ENCODE measurements around the gene RAD54L.
"Not testable (repeated sequence)": the region's sequence is repeated elsewhere in the genome, so short reads cannot be mapped to it uniquely, and the experiment has no call there.

The RAD54L gene

DNA sequence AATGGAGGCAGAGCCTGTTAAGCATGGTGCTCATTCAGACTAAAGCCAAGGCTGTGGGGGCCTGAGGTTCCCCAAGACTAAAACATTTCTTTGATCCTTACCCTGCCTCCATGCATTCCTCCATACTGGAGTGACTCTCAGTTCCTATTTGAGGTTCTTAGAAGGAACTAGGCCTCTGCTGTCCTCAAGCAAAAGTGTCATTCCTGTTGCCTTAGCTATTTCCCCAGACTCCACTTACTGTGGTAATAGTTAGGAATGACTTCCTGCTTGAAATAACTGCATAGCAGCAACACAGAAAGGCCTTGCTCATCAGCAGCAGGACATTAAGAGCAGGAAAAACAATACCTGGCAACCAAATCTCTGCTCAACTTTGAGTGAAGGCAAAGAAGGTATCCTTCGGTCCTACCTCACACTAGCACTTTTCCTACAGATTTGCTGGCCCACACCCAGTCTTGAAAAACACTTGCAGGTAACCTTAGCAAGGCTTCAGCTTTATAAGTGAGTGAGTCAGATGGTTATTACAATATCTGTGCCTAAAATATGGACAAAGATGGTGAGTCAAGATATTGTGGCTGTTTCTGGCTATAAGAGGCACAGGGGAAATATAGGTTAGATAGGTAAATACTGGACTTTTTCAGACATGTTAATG lies 41.0 kb downstream of the RAD54L start:
- no peak for DNase-seq

DNA sequence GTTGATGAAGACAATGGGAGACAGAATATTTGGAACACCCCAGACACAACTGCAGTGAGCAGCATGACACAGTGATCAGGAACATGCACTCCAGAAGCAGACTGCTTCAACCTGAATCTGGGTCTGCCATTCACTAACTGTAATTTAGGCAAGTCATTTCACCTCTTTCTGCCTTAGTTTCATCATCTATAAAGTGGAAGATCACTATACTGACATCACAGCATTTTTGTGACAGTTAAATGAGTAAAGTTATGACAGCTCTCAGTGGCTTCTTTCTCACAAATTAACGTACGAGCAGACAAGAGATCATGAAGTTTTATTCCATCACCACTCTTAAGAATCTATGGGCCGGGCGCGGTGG lies 41.6 kb downstream of the RAD54L start:
- DNase-seq = no peak

DNA sequence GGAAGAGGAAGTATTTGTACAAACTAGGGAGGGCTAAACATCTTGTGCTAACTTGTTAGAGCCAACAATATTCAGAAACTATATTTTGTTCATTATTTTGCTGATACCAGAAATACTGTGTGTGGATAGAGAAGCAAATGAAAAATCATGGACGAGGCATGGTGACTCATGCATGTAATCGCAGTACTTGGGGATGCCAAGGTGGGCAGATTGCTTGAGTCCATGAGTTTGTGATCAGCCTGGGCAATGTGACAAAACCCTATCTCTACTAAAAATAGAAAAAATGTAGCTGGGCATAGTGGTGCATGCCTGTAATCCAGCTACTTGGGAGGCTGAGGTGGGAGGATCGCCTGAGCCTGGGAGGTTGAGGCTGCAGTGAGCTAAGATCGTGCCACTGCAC lies 42.4 kb downstream of the RAD54L start:
- DNase-seq = no peak

DNA sequence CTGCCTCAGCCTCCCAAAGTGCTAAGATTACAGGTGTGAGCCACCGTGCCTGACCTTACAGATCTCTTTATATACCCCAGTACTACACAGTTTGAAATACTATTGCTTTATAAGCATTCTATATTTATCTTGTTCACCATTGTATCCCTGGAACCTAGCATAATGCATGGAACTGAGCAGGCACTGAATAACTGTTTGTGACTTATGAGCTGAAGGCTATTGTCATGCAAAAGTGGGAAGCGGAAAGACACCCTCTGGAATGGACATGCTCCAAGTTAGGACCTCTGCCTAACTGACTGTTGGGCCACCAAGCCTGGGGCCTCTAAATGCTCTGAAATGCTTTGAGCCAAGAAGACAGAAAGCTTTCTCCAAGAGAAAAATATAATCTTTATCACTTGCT lies 47.7 kb downstream of the RAD54L start:
- DNase-seq = no peak

DNA sequence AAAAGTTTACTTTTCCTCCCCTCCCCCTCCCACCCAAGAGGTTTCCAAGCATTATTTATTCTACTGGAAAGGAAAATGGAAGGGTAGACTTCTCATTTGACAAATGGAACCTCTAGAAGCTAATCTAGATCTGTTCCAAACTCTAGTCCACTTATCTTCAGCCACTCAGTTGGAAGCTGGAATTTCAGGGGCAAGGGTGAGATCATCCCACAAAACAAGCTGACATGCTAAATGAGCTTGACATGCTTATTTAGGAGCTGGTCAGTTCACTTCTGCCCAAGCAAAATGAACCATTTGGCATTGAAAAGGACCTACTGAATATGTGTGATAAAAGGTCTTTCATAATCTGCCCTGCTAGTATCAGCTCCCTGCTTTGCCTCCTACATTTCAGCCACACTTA lies 50.8 kb downstream of the RAD54L start:
- no peak for DNase-seq

DNA sequence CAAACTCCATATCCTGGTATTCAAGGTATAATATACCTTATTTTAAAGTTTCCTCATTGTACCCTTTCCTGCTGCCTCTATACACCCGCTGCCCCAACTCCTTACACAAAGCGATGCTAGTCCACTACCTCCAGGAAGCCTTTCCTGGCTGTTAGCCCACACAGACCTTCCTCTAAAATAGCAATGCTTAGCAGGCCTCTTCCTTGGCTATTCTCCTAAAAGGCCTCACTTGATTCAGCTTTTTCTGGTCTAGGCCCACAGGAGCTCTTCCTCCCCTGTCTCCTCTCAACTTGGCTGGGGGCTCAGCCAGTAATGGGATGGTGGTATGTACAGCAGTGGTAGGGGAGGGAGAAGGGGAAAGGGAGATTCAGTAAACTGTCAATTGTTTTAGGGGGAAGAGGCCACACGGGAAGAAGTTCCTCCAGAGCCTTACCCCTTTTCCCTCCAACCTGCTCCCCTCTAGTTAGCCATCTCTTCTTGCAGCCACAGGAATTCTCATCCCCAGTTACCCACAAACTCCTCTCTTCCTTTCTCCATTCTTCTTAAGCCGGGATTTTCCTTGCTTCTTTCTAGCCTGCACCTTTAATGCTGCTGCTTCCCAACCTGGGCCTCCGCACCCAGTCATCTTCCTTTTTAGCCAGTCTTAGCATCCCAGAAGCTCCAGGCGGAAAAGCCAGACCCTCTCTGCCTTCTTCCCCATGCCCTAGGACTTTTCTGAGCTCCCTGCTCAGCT lies 53.3 kb downstream of the RAD54L start:
- DNase-seq = peak; percentile 44

DNA sequence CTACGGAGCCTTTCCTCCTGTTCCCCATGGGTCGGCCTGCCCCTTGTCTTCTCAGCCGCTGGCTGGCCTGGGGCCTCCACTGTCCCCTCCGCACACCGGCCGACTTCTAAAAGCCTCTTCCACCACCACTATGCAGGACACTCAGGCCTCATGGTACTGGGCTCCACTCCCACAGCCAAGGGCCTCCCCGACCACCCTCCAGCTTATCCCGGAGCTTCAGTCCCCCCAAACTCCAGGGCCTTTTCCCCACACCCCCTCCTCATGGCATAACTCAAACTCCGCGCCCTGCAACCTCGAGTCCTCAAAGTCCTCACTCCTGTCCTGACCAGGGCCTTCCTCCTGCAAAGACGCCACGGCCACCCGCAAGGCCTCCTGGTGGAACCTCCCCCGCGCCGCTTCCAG lies 53.8 kb downstream of the RAD54L start:
- no peak for DNase-seq

DNA sequence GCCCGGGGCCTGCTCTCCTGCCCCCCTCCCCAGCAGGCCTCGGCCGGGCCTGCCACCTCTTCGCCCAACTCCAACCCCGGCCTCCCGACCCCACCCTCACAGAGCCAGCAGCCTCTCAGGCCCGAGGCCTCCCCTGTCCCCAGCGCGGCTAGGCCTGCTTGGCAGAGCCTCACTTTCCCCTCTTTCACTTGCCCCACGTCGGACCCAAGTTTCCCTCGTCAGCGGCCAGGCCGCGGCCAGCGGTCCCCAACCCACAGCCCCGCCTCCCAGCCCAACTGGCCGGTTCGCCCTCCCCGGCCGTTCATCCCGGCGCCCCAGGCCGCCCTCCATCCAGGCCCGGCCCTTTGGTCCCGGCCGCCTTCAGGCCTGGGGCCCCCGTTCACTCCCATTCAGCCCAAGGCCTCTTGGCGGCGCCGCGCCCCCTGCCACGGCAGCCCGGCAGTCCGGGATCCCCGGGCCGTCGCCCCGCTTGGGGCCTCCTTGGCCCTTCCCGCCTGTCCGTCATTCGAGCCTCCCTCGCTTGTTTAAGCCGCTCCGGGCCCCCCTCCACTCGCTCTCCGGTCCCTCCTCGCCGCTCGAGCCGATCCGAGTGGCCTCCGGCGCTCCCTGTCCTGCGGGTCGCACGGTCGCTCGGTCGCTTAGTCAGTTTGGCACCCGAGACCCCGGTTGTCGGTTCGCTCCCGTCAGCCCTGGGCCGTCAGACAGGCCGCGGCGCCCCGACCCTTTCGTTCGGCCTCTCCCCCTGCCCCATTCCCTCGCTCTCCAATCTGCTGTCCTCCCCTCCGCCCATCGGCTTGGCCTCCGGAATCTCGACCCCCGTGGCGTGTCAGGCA lies 54.5 kb downstream of the RAD54L start:
- DNase-seq = peak; percentile 72

DNA sequence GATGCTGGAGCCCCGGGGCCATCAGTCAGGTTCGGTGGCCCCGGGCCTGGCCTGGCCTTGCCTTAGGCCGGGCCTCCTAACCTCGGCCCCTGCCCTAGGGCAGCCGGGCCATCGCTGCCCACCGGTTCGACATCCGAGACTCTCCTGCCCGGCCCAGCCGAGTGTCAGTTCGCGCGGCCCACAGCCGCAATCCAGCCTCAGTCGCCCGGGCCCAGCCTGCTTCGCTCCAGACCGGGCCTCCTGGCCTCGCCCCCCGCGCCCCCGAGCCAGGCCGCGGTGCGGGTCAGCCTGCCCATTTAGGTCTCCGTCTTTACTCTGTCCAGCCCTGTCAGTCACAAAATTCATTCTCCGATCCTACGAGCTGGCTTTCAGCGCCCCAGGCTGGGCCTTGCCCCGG lies 55.1 kb downstream of the RAD54L start:
- DNase-seq = no peak

DNA sequence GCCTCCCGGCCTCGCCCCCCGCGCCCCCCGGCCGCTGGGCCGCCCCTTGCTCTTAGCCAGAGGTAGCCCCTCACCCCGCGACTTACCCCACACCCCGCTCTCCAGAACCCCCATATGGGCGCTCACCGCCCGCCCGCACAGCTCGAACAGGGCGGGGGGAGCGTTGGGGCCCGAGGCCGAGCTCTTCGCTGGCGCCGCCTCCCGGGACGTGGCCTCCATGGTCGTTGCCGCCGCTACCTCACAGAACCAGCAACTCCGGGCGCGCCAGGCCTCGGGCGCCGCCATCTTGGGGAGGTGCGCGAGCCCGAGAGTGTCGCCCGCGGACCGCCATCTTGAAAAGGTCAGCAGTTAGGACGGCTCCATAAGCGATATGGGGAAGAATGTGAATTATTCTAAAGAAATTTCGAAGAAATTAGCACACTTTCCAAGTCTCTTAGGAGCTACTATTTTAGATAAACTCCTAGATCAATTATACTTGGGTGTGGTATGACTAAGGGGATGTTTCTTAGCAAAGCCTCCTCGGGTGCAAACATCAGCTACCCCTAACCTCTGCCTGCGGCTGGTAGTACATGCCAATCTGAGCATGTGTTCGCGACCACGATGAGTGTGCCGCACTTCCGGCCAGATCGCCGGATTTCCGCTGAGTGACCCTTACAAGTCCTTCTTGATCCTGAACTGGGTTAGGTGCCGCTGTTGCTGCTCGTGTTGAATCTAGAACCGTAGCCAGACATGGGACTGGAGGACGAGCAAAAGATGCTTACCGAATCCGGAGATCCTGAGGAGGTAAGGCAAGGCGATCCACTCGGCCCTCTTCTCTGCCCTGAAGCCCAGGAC lies 55.7 kb downstream of the RAD54L start, which contains the start of the genes LRRC41 and UQCRH:
TSS of gene LRRC41 (minus strand) at position 579 of the 834 bp plus-strand sequence. CDS start at position 285, 294 bp downstream.
TSS of gene UQCRH (plus strand) at position 661 of the 834 bp plus-strand sequence. CDS start at position 730, 69 bp downstream.
- peak; percentile 97 for DNase-seq

DNA sequence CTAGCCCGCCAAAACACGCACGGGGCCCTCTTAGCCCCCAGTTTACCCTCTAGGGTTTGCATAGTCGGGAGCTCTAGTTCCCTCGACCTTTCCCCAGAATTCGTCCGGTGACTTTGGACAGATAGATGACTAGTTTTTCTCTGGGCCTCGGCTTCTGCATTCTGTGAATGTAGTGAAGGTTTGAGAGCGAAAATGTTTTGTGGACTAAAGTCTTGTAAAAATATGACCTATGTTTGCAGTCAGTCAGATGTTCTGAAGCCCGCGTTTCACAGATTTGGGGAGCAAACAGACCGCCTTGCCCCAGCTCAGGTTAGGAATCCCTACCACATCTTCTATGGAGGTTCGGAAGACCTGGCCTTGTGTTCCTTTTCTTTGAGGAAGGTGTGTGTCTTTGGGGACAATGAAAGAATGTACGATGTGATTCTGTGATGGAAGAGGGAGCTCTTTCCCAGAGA lies 56.3 kb downstream of the RAD54L start:
- DNase-seq = no peak

DNA sequence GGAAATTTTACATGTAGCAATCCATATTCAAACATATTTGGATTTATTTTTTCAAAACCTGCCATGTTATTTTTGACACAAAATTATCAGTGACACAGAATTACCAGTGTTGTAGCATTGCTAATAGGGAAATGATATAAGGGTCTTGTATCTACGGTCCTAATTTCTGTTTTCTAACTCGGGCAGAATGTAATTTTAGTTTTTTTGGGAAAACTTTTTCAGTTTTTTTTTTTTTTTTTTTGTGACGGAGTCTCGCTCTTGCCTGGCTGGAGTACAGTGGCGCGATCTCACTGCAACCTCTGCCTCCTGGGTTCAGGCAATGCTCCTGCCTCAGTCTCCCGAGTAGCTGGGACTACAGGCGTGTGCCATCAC lies 58.6 kb downstream of the RAD54L start:
- DNase-seq = no peak

DNA sequence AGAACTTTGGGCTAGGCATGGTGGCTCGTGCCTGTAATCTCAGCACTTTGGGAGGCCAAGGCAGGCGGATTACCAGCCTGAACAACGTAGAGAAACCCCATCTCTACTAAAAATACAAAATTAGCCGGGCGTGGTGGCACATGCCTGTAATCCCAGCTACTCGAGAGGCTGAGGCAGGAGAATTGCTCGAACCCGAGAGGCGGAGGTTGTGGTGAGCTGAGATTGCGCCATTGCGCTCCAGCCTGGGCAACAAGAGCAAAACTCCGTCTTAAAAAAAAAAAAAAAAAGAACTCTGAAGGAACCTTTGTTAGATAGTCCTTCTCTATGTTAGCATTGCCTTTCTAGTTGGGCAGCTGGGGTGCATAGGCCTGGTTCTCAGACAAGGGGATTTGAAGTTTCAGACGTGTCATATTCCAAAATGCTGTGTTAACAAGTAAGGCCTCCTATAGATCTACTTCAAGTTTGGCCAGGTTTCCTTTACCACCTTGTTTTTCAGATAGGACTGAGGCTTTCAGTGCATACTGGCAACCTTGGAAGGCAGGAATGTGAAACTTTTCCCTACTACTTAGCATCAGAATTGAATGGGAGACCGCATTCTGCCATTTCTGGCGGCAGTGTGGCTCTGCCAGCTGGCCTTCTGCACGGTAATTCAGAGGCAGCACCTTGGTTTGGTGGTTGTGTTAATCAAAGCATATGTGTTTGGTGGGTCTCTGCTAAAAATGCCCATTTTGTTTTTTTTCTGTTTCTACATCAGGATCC lies 62.0 kb downstream of the RAD54L start:
- no peak for DNase-seq

DNA sequence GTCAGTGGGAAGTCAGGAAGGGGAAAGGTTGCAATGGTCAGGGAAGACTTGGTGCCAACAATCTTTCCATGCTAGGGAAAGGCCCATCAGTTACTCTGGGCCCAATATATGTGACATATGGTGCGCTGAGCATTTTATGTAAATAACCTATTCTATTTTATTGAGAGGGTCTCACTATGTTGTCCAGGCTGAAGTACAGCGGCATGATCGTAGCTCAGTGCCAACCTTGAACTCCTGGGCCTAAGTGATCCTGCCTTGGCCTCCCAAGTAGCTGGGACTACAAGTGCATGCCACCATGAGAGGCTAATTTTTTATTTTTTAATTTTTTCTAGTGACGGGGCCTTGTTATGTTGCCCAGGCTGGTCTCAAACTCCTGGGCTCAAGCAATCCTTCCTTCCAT lies 62.8 kb downstream of the RAD54L start:
- no peak for DNase-seq

DNA sequence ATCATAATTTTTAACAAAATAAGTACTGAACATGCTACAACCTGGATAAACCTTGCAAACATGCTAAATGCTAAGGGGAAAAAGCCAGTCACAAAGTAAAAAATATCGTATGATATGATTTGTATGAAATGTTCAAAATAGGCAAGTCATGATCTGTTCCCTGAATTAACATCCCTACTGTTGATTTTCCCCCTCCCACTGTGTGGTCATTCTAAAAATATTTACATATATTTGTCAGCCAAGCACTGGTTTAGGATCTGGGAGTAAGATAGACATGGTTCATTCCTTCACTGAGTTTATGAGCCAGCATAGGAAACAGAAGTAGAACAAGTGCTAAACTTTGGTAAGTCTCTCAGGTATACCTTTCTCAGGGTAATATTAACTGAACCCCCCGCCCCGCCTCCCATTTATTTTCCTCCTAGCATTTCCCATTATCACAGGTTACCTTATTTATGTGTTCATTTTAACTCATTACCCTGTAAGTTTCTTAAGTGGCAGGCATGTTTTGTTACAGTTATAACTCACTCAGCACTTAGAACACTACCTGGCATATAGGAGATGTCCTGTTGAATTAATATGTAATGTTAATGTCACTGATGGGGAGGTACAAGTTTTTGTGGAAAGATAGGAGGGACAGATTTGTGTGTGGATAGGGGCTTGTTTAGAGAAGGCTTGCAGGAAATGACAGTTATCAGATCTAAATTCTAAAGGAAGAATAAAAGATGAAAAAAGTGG lies 68.3 kb downstream of the RAD54L start:
- DNase-seq = no peak

DNA sequence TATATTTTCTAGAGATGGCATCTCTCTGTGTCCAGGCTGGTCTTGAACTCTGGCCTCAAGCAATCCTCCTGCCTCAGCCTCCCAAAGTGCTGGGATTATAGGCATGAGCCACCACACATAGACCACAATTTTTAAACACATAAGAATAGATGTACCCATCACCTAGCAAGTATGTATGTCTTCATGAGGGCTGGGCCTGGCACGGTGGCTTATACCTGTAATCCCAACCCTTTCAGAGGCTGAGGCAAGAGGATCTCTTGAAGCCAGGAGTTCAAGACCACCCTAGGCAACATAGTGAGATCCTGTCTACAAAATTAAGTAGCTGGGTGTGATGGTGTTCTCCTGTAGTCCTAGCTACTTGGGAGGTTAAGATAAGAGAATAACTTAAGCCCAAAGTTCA lies 69.8 kb downstream of the RAD54L start:
- no peak for DNase-seq

DNA sequence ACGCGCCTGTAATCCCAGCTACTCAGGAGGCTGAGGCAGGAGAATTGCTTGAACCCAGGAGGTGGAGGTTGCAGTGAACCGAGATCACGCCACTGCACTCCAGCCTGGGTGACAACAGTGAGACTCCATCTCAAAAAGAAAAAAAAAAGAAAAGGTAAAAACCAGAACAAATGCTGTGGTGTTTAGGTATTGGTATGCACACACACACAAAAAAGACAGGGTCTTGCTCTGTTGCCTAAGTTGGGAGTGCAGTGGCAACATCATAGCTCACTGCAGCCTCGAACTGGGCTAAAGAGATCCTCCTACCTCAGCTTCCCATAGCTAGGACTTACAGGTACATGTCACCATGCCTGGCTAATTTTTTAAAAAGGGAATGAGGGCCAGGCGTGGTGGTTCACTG lies 71.7 kb downstream of the RAD54L start:
- DNase-seq = not testable (repeated sequence)

DNA sequence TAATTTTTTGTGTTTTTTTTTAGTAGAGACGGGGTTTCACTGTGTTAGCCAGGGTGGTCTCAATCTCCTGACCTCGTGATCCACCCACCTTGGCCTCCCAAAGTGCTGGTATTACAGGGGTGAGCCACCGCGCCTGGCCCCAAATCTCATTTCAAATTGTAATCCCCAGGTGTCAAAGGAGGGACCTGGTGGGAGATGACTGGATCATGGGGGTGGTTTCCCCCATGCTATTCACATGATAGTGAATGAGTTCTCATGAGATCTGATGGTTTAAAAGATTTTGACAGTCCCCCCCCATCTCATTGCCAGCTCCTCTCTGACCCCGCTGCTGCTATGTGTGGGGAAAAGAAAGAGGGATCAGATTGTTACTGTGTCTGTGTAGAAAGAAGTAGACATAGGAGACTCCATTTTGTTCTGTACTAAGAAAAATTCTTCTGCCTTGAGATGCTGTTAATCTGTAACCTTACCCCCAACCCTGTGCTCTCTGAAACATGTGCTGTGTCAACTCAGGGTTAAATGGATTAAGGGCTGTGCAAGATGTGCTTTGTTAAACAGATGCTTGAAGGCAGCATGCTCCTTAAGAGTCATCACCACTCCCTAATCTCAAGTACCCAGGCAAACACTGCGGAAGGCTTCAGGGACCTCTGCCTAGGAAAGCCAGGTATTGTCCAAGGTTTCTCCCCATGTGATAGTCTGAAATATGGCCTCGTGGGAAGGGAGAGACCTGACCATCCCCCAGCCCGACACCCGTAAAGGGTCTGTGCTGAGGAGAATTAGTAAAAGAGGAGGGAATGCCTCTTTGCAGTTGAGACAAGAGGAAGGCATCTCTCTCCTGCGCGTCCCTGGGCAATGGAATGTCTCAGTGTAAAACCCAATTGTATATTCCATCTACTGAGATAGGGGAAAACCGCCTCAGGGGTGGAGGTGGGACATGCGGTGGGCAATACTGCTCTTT lies 72.7 kb downstream of the RAD54L start:
- not testable (repeated sequence) for DNase-seq

DNA sequence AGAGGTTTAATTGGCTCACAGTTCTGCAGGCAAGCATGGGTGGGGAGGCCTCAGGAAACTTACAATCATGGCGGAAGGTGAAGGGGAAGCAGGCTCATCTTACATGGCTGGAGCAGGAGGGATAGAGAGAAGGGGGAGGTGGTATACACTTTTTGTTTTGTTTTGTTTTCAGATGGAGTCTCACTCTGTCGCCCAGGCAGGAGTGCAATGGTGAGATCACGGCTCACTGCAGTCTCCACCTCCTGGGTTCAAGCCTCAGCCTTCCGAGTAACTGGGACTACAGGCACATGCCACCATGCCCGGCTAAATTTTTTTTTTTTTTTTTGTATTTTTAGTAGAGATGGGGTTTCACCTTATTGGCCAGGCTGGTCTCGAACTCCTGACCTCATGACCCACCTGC lies 74.6 kb downstream of the RAD54L start:
- DNase-seq = not testable (repeated sequence)
